HG03469 (cell line): ENCODE measurements around the gene TGFA.
A peak's percentile ranks its signal among the peaks of the same experiment; 100 is the strongest.

ENCODE experiments used
- ATAC-seq: cut with Tn5 transposase; IDR thresholded peaks from one replicate; pipeline ENCODE4 v1.9.1; 2021; ENCODE audit warnings: mild to moderate bottlenecking, moderate library complexity, moderate number of reproducible peaks; ENCODE audit not compliant: unreplicated experiment

The TGFA gene

GRCh38 chr2:70553584-70554337, at the start of gene TGFA:
Gene TGFA, minus strand, starts transcription at chr2:70553826. Its CDS starts 59 bp downstream, at chr2:70553767.
- peak; percentile 52 for ATAC-seq

GRCh38 chr2:70603066-70603465, 49.4 kb upstream of the TGFA start:
- no peak for ATAC-seq

GRCh38 chr2:70598197-70598596, 44.6 kb upstream of the TGFA start:
- no peak for ATAC-seq

GRCh38 chr2:70596739-70597138, 43.1 kb upstream of the TGFA start:
- ATAC-seq: no peak

- ATAC-seq: no peak
Measured at GRCh38 chr2:70596293-70596692, 42.7 kb upstream of the TGFA start.

- no peak for ATAC-seq
Measured at GRCh38 chr2:70583091-70583490, 29.5 kb upstream of the TGFA start.

GRCh38 chr2:70580352-70580751, 26.7 kb upstream of the TGFA start:
- ATAC-seq: no peak

GRCh38 chr2:70574618-70575017, 21.0 kb upstream of the TGFA start:
- no peak for ATAC-seq

- no peak for ATAC-seq
Measured at GRCh38 chr2:70574109-70574508, 20.5 kb upstream of the TGFA start.

GRCh38 chr2:70570041-70570661, 16.5 kb upstream of the TGFA start:
- no peak for ATAC-seq

GRCh38 chr2:70569559-70569958, 15.9 kb upstream of the TGFA start:
- no peak for ATAC-seq

- no peak for ATAC-seq
Measured at GRCh38 chr2:70566906-70567305, 13.3 kb upstream of the TGFA start.

GRCh38 chr2:70566464-70566863, 12.8 kb upstream of the TGFA start:
- no peak for ATAC-seq

GRCh38 chr2:70565039-70565731, 11.6 kb upstream of the TGFA start:
- no peak for ATAC-seq

GRCh38 chr2:70561893-70562292, 8.3 kb upstream of the TGFA start:
- no peak for ATAC-seq

GRCh38 chr2:70560442-70560841, 6.8 kb upstream of the TGFA start:
- no peak for ATAC-seq

GRCh38 chr2:70560040-70560439, 6.4 kb upstream of the TGFA start:
- ATAC-seq: no peak

GRCh38 chr2:70558195-70558808, 4.7 kb upstream of the TGFA start:
- no peak for ATAC-seq

GRCh38 chr2:70557171-70557838, 3.7 kb upstream of the TGFA start:
- ATAC-seq: no peak

GRCh38 chr2:70556608-70557007, 3.0 kb upstream of the TGFA start:
- no peak for ATAC-seq

GRCh38 chr2:70554338-70554892, 789 bp upstream of the TGFA start:
- ATAC-seq: no peak
